Esophagus muscularis mucosa (tissue), 3 donors: Measurements from ENCODE around the gene CXCL5.

Source experiments
- CTCF ChIP-seq, 3 experiments: fragments of 200-600 bp in 2 of 3; fragments of 450-650 bp in 1 of 3; sonication (generic) in 2 of 3; IDR thresholded peaks; one replicate each; pipeline ENCODE4 v1.5.1; 2017 to 2019; ENCODE audit warnings: antibody characterized with exemption in 3 of 3, mild to moderate bottlenecking in 2 of 3, moderate library complexity in 1 of 3
- POLR2A ChIP-seq: fragments of 450-650 bp; IDR thresholded peaks from one replicate; pipeline ENCODE4 v1.6.1; 2017; ENCODE audit warnings: antibody characterized with exemption, moderate library complexity, mild to moderate bottlenecking, low read depth
- POLR2AphosphoS5 ChIP-seq, 2 donors: sonication (generic); formaldehyde crosslinking; IDR thresholded peaks; one replicate each; pipeline ENCODE4 v1.6.1; 2017; ENCODE audit warnings: antibody characterized with exemption in 2 of 2

DNA sequence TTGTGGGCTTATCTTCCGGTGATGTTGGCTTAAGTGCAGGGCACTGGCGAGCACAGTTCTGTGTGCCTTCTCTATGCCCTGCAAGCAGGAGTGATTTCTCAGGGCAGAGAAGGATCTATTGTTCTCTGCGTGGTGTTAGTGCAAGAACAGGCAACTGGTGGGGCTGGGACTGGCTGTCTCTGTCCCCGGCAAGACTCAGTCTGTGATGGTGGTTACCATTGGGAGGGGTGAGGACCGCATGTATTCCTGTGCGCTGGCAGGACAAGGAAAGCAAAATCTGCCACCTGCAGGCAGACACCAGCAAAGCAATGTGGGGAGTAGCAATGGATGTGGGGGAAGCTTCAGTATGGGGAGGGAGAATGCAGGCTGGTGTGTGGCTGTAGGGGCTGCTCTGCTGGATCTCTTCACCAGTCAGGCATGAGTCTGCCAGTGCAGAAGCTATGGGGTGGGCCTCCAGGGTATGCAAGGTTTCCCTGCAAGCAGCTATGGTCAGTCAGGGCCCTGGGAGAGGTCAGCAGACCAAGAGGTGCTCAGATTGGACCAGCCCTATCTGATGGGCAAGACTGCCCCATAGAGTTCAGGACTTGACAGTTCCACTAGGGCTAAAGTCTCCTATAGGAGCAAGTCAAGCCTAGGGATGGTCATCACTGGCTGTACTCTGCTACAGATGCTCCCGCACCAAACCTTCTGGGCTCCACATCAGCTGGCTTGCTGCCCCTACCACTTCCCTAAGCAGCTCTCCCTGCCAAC, 33.4 kb downstream of the CXCL5 start:
- TF ChIP-seq CTCF (IDR thresholded peaks at IDR 0.05) (no peak), POLR2A (no peak), POLR2AphosphoS5 (IDR thresholded peaks at IDR 0.05) (no peak)
